Skeletal muscle tissue (tissue), 4 donors: ENCODE results near the gene MTCL1. TPM values are rescaled to one million over a fixed set of nuclear protein-coding genes. Genes with fewer than 3 reads are reported as not detected.

ENCODE experiments used
- H3K27ac ChIP-seq: one replicate; pipeline ENCODE4 v1.7.0; 2013; ENCODE audit warnings: mild to moderate bottlenecking, low read depth, low read length, inconsistent platforms
- H3K27me3 ChIP-seq, 3 donors: one replicate each; pipeline ENCODE4 v1.7.0; 2013; ENCODE audit warnings: low read length in 3 of 3; ENCODE audit not compliant: control insufficient read depth in 3 of 3, insufficient read depth in 3 of 3
- H3K36me3 ChIP-seq, 3 donors: one replicate each; pipeline ENCODE4 v1.7.0; 2013; ENCODE audit warnings: low read length in 3 of 3; ENCODE audit not compliant: control insufficient read depth in 3 of 3, insufficient read depth in 3 of 3
- H3K4me1 ChIP-seq, 3 donors: one replicate each; pipeline ENCODE4 v1.7.0; 2013; ENCODE audit warnings: low read length in 3 of 3, mild to moderate bottlenecking in 3 of 3; ENCODE audit not compliant: control insufficient read depth in 3 of 3, insufficient read depth in 3 of 3
- H3K4me3 ChIP-seq, 3 donors: one replicate each; pipeline ENCODE4 v1.7.0; 2013; ENCODE audit warnings: low read length in 3 of 3
- H3K9ac ChIP-seq, 3 donors: one replicate each; pipeline ENCODE4 v1.7.0; 2013; ENCODE audit warnings: low read length in 3 of 3, mild to moderate bottlenecking in 3 of 3, moderate library complexity in 2 of 3, low read depth in 1 of 3
- H3K9me3 ChIP-seq, 3 donors: one replicate each; pipeline ENCODE4 v1.7.0; 2013; ENCODE audit warnings: low read length in 3 of 3; ENCODE audit not compliant: control insufficient read depth in 3 of 3
- total RNA-seq: library from RNA; depleted of rRNA; stranded (reverse); fragments of >200 nt; gene quantifications from one replicate; pipeline ENCODE4 v1.2.3, GENCODE V29; 2014
- donor health status: Osteomylitis.

MTCL1 gene
- total RNA-seq, 1 donor from 2014 or later = 12.5 TPM

DNA sequence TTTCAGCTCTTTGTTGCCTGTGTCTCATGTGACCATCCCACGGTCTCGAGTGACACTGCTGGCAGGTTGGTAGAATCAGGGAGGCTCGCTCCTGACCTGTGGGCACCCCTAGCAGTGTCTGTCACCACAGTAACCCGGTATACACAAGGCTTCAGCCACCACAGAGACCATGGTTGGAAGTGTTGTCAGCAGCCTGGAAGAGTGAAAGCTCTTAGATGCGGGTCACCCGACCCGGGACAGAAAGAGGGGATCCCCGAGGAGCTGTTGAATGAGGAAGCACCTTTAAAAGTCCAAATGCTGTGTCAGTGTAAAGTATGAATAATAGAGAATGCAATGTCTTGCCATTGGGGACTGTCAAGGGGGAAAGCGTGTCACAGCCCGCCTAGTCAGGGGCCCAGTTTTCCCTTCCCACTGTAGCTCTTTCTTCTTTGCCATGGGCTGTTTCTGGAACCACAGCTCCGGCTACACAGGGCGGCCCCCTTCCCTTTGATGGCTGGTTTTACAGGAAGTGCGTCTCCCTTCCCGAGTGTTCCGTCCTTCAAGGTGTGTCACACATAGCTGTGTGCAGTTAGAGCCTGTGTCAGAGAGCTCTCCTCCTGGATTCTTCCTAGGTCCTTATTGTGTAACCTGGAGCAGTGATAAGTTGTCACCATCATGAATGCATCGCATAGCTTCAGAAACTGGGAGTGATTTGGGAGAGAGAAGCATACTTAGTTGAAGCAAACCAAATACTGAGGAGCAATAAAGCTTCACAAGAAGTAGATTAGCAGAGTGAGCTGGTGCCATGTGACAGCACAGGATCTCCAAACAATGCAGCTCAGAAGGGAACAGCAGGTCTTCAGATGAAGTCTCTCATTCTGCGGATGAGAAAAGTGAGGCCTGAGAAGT is 81.4 kb downstream of the MTCL1 start:
- Histone ChIP-seq H3K27me3 (no peaks in the 10 kb centered on the region), H3K9ac (no peak overlapping the region), H3K27ac (no peak overlapping the region), H3K4me3 (no peak overlapping the region), H3K4me1 (peaks cover 8 to 15% (median 14%) of the 10 kb centered on the region in 3 donors), H3K9me3 (no peaks in the 10 kb centered on the region), H3K36me3 (peaks cover 0 to 3% (median 0%) of the 10 kb centered on the region in 3 donors)

DNA sequence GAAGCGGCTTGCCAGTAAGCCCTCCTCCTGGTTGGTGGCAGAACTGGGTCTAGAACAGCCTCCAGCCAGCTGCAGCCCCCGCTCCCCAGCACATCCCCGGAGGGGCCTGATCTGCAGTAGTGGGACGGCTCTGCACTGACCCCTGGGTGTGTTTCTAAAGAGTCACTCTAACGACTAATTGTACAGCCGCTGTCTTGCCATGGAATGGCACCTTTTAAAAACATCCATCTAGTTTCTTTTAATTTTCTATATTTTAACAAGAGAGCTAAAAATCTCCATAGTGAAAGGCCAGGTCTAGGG is 82.0 kb downstream of the MTCL1 start:
- Histone ChIP-seq H3K4me1 (peaks cover 8 to 15% (median 14%) of the 10 kb centered on the region in 3 donors), H3K36me3 (peaks cover 0 to 3% (median 0%) of the 10 kb centered on the region in 3 donors), H3K9me3 (no peaks in the 10 kb centered on the region), H3K27me3 (no peaks in the 10 kb centered on the region), H3K27ac (no peak overlapping the region), H3K4me3 (no peak overlapping the region), H3K9ac (no peak overlapping the region)

DNA sequence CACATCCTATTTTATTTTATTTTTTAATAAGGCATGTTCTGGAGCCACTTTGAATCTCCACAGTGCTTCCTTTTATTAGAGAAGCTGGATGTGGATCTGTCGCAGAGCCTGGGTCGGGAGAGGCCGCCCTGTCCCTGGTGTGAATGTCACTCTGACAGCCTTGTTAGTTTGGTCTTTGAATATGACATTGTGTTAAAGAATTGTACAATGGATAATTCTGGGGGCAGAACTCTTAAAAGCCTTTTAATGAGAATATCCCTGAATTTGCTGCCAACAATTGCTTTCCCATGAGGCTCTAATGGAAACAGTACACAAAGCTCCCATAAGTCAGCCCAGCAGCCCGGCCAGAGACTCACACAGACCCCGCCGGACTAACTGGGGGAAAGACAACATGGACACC is 82.4 kb downstream of the MTCL1 start:
- Histone ChIP-seq H3K27ac (no peak overlapping the region), H3K9ac (no peak overlapping the region), H3K27me3 (no peaks in the 10 kb centered on the region), H3K4me1 (peaks cover 8 to 15% (median 14%) of the 10 kb centered on the region in 3 donors), H3K9me3 (no peaks in the 10 kb centered on the region), H3K36me3 (peaks cover 0 to 3% (median 0%) of the 10 kb centered on the region in 3 donors), H3K4me3 (no peak overlapping the region)

DNA sequence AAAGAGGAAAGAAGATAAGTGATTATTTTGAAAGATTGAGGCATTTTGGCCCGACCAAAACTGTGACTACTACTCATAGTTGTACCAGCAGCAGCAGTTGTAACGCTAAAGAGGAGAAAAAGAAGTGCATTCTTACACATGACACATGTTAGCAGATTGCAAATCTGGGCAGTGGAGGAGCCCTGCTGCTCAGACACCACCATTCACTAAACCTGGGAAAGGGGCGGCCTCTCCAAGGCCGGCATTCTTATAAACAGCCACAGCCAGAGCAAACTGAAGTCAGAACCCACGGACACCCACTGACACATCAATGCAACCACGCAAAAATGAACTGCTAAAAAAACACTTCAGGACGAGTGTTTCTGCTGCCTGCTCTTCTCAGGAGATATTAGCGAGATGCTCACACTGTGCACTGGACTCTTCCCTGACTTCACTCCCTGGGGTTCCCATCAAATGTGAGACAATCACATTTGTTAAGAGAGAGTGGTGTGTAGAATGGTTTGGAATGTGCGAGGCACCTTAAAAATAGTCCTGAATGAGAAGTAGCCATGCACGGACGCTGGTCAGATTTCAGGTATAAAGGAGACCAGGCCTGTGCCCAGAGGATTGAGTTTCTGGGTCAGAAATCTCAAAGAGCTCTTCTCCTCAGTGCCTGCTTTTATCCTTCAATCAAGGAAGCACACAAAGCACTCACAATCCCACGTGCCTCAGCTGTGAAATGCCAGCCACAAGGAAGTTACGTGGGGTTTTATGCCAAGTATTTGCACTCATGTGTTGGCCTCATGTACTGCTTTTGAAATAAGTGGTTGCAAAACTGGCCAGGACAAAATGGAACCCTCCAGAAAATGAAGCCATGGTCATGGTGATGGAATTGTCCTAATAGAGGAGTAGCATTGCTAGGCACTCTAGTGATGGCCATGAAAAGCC is 83.4 kb downstream of the MTCL1 start:
- Histone ChIP-seq H3K9me3 (no peaks in the 10 kb centered on the region), H3K36me3 (peaks cover 0 to 2% (median 0%) of the 10 kb centered on the region in 3 donors), H3K9ac (no peak overlapping the region), H3K4me3 (no peak overlapping the region), H3K27ac (no peak overlapping the region), H3K4me1 (peaks cover 8 to 15% (median 14%) of the 10 kb centered on the region in 3 donors), H3K27me3 (no peaks in the 10 kb centered on the region)

DNA sequence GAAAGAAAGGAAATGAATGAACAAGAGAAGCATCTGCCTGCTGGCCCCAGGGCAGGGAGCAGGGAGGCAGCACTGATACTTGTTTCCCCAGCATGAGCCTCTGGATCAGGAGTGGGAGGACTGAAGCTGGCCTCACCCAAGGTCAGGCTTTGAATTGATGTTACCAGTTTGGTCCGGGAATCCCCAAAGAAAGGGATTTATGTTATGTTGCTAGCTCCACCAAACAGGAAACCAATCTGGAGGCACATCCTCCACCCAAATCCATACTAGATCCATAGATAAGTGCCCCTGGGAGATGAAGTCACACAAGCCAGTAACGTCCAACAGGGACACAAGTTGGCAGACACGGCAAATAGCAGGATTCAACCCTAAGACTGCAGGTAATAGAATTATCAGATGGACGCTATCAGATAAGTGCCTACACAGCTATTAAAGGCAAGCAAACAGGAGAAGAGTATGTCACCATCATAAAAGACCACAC is 85.9 kb downstream of the MTCL1 start:
- no peak overlapping the region for H3K4me3 ChIP-seq
- no peak overlapping the region for H3K27ac ChIP-seq
- H3K9ac ChIP-seq = no peak overlapping the region
- no peaks in the 10 kb centered on the region for H3K27me3 ChIP-seq
- peaks cover 0 to 2% (median 0%) of the 10 kb centered on the region in 3 donors for H3K36me3 ChIP-seq
- H3K9me3 ChIP-seq = no peaks in the 10 kb centered on the region
- H3K4me1 ChIP-seq = peaks cover 8 to 15% (median 14%) of the 10 kb centered on the region in 3 donors

DNA sequence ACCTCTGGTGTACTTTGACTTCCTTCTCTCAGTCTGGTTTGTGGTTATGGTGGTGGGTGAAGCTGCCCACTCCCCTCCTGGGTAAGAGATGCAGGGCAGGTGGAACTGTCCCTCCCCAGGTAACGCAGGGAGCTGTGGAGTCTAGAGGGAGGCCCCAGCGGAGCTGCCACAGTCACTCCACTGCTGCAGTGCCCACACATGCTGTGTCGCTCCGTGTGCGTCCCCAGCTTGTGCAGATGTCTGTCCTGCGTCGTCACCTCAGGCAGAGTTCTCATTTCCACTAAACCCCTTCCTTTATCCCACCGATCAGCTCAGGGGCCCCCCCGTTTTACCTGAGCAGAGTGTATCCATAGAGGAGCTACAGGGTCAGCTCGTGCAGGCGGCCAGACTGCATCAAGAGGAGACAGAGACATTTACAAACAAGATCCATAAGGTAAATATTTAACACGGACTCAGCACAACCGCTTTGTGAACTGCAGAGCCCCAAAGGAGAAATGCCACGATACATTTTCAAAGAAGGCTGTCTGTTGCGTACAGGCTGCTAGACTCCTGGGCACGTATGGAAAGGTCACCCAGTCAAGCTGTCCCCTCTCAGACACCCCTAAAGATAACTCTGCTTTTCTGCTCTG is 87.4 kb downstream of the MTCL1 start:
- H3K4me1 ChIP-seq = peaks cover 8 to 14% (median 14%) of the 10 kb centered on the region in 3 donors
- H3K27ac ChIP-seq = no peak overlapping the region
- no peak overlapping the region for H3K9ac ChIP-seq
- peaks cover 0 to 4% (median 0%) of the 10 kb centered on the region in 3 donors for H3K36me3 ChIP-seq
- no peaks in the 10 kb centered on the region for H3K27me3 ChIP-seq
- H3K9me3 ChIP-seq = no peaks in the 10 kb centered on the region
- no peak overlapping the region for H3K4me3 ChIP-seq

DNA sequence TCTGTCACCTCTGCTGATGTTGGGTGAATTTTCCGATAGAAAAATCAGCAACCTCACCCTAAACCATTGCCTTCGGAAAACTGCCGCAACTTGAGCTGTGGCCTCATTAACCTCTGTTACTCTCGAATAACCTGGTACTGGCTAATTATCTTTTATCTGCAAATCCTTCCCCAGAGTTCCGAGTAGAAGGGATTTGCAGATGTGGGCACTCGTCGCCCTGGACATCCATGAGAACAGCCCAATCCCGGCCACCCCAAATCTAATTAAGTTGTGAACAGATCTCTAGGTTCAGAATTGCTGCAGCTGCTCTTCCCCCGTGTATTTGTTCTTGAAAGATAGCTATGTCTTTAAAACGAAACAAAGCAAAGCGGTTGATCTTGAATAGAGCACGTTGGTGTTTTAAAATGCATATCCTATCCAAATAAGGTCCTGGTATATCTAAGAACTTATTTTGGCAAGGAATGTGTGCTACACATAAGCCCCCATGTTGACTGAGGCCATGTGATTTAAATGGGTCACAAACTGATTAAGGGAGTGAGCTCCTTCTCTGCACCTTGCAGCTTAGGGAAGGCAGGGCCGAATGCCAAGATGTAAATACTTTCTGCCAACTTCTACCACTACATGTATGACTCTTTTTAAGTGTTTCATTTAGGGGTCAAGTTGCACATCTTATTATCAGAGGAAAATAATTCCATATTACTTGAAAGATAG is 88.2 kb downstream of the MTCL1 start:
- H3K4me3 ChIP-seq = no peak overlapping the region
- H3K9ac ChIP-seq = no peak overlapping the region
- no peaks in the 10 kb centered on the region for H3K27me3 ChIP-seq
- peaks cover 6 to 9% (median 6%) of the 10 kb centered on the region in 3 donors for H3K4me1 ChIP-seq
- no peak overlapping the region for H3K27ac ChIP-seq
- H3K36me3 ChIP-seq = peaks cover 0 to 4% (median 2%) of the 10 kb centered on the region in 3 donors
- H3K9me3 ChIP-seq = no peaks in the 10 kb centered on the region

DNA sequence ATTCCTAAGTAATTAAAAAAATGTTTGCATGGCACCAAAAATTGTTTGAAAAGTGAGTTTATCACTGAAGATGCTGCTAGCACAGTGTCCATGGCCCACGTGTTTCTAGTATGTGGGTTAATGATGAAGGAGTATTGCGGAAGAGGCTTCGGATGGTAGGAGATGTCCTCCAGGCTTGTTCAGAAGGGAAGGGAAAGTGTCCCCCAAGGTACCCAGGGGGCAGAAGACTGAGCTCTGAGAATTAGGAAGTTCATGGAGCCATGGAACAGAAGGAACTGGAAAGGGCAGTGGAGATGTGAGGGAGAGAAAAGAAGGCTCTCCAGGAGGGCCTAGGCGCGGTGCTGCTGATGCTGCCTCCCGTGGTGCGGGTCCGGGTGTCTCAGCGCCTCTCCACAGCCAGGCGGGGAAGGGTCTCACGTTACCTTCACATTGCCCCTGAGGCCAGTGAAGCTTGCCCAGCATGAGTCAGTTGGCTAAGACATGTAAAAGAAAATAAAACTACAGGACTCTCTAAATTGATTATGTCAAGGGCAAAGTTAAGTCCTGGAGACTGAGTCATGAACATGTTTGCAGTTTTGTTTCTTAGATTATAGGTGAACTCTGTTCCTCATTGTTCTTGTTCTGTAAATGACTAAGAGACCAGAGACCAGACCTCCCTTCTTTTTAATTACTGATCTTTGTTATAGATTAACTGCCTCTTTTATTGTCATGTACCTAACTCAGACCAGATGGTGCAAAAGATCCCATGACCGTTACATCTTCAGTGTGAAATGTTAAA is 89.0 kb downstream of the MTCL1 start:
- Histone ChIP-seq H3K9ac (no peak overlapping the region), H3K4me3 (no peak overlapping the region)

DNA sequence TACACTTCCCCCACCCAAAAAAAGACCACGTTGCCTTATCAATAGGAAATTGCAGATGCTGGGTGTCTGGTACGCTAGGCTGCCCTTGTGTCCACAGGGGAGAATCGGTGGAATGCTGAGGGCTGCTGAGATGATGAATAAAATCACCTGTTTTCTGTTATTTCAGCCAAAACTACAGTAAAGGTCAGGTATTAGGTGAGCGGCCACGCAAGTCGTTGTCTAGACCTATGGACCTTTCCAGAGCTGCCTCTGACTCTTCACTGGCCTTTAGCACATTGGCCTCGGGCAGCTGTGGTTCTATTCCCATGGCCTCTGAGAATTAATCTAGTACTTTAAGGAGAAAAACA is 89.6 kb downstream of the MTCL1 start:
- Histone ChIP-seq H3K27me3 (no peaks in the 10 kb centered on the region), H3K9ac (no peak overlapping the region), H3K27ac (no peak overlapping the region), H3K36me3 (peaks cover 0 to 4% (median 2%) of the 10 kb centered on the region in 3 donors), H3K4me3 (no peak overlapping the region), H3K9me3 (no peaks in the 10 kb centered on the region), H3K4me1 (peaks cover 7 to 12% (median 9%) of the 10 kb centered on the region in 3 donors)

More for the DNA sequence above, 89.0 kb downstream of the MTCL1 start:
- H3K4me1 ChIP-seq = peaks cover 4 to 7% (median 7%) of the 10 kb centered on the region in 3 donors
- peaks cover 0 to 4% (median 2%) of the 10 kb centered on the region in 3 donors for H3K36me3 ChIP-seq
- no peaks in the 10 kb centered on the region for H3K27me3 ChIP-seq
- H3K9me3 ChIP-seq = no peaks in the 10 kb centered on the region
- no peak overlapping the region for H3K27ac ChIP-seq
